OCI-LY7 (cell line): ENCODE measurements around the gene CNR2.
"Not testable (repeated sequence)": the region's sequence is repeated elsewhere in the genome, so short reads cannot be mapped to it uniquely, and the experiment has no call there.

Experiments
- EZH2phosphoT487 ChIP-seq: fragments of 200-600 bp; sonication (generic); IDR thresholded peaks from 2 replicates; pipeline ENCODE4 v1.6.1; 2018; ENCODE audit warnings: low read depth, borderline replicate concordance, mild to moderate bottlenecking, mixed run types, antibody characterized with exemption, low read length, moderate library complexity, mixed read lengths
- TF ChIP-seq, protein P1 (sequence below): fragments of 200-600 bp; sonication (generic); conservative IDR thresholded peaks from 2 replicates; pipeline ENCODE4 v1.5.1; 2014; ENCODE audit warnings: mild to moderate bottlenecking, antibody characterized with exemption, low read length, moderate library complexity, mixed read lengths

DNA sequence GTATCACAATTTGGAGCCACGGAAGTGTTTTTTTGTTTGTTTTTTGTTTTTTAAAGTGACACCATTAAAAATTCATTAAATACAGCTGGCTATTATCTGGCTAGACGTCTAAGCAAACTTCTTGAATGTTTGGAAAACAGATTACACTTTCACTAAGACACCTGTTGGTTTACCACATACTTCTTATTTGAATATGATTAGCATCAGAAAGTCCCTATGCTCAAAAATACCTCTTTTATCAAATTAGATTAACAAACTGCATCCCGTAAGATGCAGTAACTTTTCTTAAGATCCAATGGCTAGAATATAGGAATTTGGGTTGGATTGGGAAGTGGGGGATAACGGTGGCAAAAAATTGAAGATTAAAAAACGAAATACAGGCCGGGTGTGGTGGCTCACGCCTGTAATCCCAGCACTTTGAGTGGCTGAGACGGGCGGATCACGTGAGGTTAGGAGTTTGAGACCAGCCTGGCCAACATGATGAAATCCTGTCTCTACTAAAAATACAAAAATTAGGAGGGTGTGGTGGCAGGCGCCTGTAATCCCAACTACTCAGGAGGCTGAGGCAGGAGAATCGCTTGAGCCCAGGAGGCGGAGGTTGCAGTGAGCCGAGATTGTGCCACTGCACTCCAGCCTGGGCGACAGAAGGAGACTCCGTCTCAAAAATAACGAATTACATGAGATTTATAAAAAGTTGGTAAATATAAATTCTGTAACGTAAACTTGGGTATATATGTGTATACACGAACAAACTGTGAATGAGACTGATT lies 45.1 kb upstream of the CNR2 start:
- TF ChIP-seq, protein P1, sequence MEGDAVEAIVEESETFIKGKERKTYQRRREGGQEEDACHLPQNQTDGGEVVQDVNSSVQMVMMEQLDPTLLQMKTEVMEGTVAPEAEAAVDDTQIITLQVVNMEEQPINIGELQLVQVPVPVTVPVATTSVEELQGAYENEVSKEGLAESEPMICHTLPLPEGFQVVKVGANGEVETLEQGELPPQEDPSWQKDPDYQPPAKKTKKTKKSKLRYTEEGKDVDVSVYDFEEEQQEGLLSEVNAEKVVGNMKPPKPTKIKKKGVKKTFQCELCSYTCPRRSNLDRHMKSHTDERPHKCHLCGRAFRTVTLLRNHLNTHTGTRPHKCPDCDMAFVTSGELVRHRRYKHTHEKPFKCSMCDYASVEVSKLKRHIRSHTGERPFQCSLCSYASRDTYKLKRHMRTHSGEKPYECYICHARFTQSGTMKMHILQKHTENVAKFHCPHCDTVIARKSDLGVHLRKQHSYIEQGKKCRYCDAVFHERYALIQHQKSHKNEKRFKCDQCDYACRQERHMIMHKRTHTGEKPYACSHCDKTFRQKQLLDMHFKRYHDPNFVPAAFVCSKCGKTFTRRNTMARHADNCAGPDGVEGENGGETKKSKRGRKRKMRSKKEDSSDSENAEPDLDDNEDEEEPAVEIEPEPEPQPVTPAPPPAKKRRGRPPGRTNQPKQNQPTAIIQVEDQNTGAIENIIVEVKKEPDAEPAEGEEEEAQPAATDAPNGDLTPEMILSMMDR: not testable (repeated sequence)
- TF ChIP-seq EZH2phosphoT487: not testable (repeated sequence)
